IPS DF 4.7 (cell line): Measurements from ENCODE around the gene ANKRD45.
"Not testable (repeated sequence)": the region's sequence is repeated elsewhere in the genome, so short reads cannot be mapped to it uniquely, and the experiment has no call there.

ENCODE experiments used
- DNase-seq: peaks from one replicate; pipeline ENCODE4 v3.0.0-alpha.2; 2013; ENCODE audit warnings: low spot score; ENCODE audit errors: extremely low read depth

The ANKRD45 gene

GRCh38 chr1:173642450-173643139, 27.1 kb downstream of the ANKRD45 start:
- not testable (repeated sequence) for DNase-seq

- no peak for DNase-seq
Measured at GRCh38 chr1:173639102-173639501, 30.5 kb downstream of the ANKRD45 start.

GRCh38 chr1:173638043-173639021, 31.3 kb downstream of the ANKRD45 start:
- no peak for DNase-seq

- not testable (repeated sequence) for DNase-seq
Measured at GRCh38 chr1:173637236-173638042, 32.2 kb downstream of the ANKRD45 start.

- no peak for DNase-seq
Measured at GRCh38 chr1:173635116-173635515, 34.5 kb downstream of the ANKRD45 start, which contains the start of gene TEX50. TSS of gene TEX50 (plus strand) at chr1:173635338. CDS start at chr1:173635522, 184 bp downstream.

- DNase-seq: no peak
Measured at GRCh38 chr1:173628888-173629287, 40.8 kb downstream of the ANKRD45 start.

- DNase-seq: no peak
Measured at GRCh38 chr1:173627269-173627668, 42.4 kb downstream of the ANKRD45 start.

GRCh38 chr1:173616859-173617258, 52.8 kb downstream of the ANKRD45 start:
- no peak for DNase-seq

- DNase-seq: not testable (repeated sequence)
Measured at GRCh38 chr1:173613086-173613485, 56.6 kb downstream of the ANKRD45 start.

- DNase-seq: no peak
Measured at GRCh38 chr1:173608503-173609216, 61.0 kb downstream of the ANKRD45 start.

- DNase-seq: no peak
Measured at GRCh38 chr1:173603056-173603591, 66.5 kb downstream of the ANKRD45 start, which contains the start of gene SLC9C2. TSS of gene SLC9C2 (minus strand) at chr1:173603072. CDS start at chr1:173601776, 1,296 bp downstream.

GRCh38 chr1:173601588-173601987, 68.1 kb downstream of the ANKRD45 start:
- no peak for DNase-seq

- no peak for DNase-seq
Measured at GRCh38 chr1:173596097-173596825, 73.4 kb downstream of the ANKRD45 start.

GRCh38 chr1:173591138-173591537, 78.5 kb downstream of the ANKRD45 start:
- DNase-seq: not testable (repeated sequence)

GRCh38 chr1:173590557-173590956, 79.1 kb downstream of the ANKRD45 start:
- no peak for DNase-seq

- no peak for DNase-seq
Measured at GRCh38 chr1:173581383-173582079, 88.1 kb downstream of the ANKRD45 start.

GRCh38 chr1:173580658-173581057, 89.0 kb downstream of the ANKRD45 start:
- DNase-seq: no peak

- DNase-seq: no peak
Measured at GRCh38 chr1:173580071-173580470, 89.6 kb downstream of the ANKRD45 start.

- no peak for DNase-seq
Measured at GRCh38 chr1:173573596-173573995, 96.1 kb downstream of the ANKRD45 start.
